Neural cell (in vitro differentiated cells): ENCODE results near the gene KL.

Experiments
- EP300 ChIP-seq: fragments of 450-650 bp; conservative IDR thresholded peaks from 2 replicates; pipeline ENCODE4 v1.6.1; 2014; ENCODE audit warnings: antibody characterized with exemption, mild to moderate bottlenecking, moderate library complexity; ENCODE audit not compliant: poor library complexity, severe bottlenecking
- EZH2 ChIP-seq: fragments of 200-600, 300-800 bp; shearing (Covaris generic), sonication (generic); IDR thresholded peaks from 2 replicates; pipeline ENCODE4 v1.6.1; 2014; ENCODE audit warnings: antibody characterized with exemption, low read length, borderline replicate concordance, mild to moderate bottlenecking; ENCODE audit not compliant: insufficient read depth, poor library complexity, severe bottlenecking
- RAD21 ChIP-seq: fragments of 450-650 bp; conservative IDR thresholded peaks from 2 replicates; pipeline ENCODE4 v1.6.1; 2014; ENCODE audit warnings: antibody characterized with exemption, mild to moderate bottlenecking, moderate library complexity
- TF ChIP-seq, protein P1 (sequence below): fragments of 450-650 bp; IDR thresholded peaks from 2 replicates; pipeline ENCODE4 v1.5.1; 2014; ENCODE audit warnings: antibody characterized with exemption, mild to moderate bottlenecking, moderate library complexity; ENCODE audit not compliant: poor library complexity, severe bottlenecking

DNA sequence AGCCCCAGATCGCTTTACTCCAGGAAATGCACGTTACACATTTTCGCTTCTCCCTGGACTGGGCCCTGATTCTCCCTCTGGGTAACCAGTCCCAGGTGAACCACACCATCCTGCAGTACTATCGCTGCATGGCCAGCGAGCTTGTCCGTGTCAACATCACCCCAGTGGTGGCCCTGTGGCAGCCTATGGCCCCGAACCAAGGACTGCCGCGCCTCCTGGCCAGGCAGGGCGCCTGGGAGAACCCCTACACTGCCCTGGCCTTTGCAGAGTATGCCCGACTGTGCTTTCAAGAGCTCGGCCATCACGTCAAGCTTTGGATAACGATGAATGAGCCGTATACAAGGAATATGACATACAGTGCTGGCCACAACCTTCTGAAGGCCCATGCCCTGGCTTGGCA lies 44.6 kb downstream of the KL start:
- TF ChIP-seq, protein P1, sequence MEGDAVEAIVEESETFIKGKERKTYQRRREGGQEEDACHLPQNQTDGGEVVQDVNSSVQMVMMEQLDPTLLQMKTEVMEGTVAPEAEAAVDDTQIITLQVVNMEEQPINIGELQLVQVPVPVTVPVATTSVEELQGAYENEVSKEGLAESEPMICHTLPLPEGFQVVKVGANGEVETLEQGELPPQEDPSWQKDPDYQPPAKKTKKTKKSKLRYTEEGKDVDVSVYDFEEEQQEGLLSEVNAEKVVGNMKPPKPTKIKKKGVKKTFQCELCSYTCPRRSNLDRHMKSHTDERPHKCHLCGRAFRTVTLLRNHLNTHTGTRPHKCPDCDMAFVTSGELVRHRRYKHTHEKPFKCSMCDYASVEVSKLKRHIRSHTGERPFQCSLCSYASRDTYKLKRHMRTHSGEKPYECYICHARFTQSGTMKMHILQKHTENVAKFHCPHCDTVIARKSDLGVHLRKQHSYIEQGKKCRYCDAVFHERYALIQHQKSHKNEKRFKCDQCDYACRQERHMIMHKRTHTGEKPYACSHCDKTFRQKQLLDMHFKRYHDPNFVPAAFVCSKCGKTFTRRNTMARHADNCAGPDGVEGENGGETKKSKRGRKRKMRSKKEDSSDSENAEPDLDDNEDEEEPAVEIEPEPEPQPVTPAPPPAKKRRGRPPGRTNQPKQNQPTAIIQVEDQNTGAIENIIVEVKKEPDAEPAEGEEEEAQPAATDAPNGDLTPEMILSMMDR, result no peak
- no peak for TF ChIP-seq EP300
- no peak for TF ChIP-seq EZH2
- no peak for TF ChIP-seq RAD21
